Measurements from ENCODE around the gene OR52J3.
"Not testable (repeated sequence)": the region's sequence is repeated elsewhere in the genome, so short reads cannot be mapped to it uniquely, and the experiment has no call there.

Gene OR52J3

DNA sequence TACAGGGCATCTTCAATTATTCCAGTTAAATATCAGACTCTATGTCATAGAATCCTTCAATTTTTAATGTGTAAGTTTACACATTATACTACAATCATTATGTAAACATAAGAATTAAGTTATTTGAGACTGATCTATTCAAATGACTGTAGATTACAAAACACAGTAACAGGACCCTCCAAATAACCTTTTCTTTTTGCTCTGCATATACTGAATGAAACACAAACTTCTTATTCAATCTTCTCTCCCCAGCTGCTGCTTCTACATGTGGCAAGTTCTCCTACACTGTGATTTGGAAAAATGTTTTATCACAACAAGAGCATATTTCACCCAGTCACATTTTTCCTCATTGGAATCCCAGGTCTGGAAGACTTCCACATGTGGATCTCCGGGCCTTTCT is at the start of gene OR52J3:
OR52J3 (plus strand) TSS at position 301 of the 400 bp plus-strand sequence; CDS start at position 301, 0 bp downstream.
- no peak for DNase-seq (ENCODE audit: low read depth in 1 of 2, low spot score in 1 of 2)

- no peak for DNase-seq (ENCODE audit: low read depth in 1 of 2, low spot score in 1 of 2)
Measured at GRCh38 chr11:5004424-5005274, 41.7 kb upstream of the OR52J3 start.

DNA sequence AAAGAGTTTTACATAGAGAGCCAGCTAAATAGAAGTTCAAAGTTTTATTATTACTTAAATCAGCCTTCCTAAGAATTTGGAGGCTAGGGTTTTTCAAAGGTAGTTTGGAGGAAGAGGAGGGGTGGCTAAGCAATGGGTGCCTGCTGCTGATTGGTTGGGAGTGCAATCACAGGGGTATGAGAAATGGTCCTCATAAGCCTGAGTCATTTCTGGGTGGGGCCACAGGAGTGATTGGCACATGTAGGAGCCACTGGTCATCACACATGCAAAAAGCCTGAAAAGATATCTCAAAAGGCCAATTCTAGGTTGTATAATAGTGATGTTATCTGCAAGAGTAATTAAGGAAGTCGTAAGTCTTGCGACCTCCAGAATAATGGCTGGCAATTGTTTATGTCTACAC is 38.8 kb upstream of the OR52J3 start:
- DNase-seq (ENCODE audit: low read depth in 1 of 2, low spot score in 1 of 2) = no peak

DNA sequence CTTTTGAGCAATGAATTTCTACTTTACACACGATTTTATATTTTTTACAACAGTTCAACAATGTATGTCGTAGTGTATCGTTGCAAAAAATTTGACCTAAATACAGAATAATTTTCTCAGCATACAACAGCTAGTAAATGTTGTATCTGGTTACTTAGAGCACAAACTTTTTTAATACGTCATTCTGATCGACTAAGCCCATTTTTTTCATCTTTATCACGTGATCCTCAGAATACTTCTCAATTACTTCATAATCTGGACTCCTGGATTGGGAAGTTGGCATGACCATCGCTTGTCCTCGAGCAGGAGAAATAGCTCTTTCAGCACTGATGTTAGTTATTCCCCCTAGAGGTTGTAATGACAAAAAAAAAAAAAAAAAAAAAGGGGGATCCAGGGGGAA is 35.1 kb upstream of the OR52J3 start:
- no peak for DNase-seq (ENCODE audit: low read depth in 1 of 2, low spot score in 1 of 2)

DNA sequence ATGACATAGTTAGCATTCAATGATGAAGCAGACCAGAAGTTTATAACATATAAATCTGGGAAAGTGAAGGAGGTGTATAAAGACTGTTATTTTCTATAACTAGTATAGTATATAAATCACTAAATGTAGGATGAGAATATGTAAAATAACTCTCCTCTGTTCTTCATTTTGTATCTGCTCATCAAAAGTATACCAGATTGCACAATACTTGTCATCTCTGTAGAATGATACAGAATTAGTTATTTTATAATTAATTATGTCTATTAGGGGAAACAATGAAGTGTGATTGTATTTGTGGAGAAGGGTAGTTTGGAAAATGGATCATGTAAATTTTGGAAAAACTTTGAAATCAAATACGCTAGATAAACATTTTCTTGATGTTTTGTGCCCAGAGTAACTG is 33.3 kb upstream of the OR52J3 start:
- no peak for DNase-seq (ENCODE audit: low read depth in 1 of 2, low spot score in 1 of 2)

- no peak for DNase-seq (ENCODE audit: low read depth in 1 of 2, low spot score in 1 of 2)
Measured at GRCh38 chr11:5021996-5022395, 24.3 kb upstream of the OR52J3 start.

GRCh38 chr11:5036669-5037068 is 9.7 kb upstream of the OR52J3 start:
- DNase-seq (ENCODE audit: low read depth in 1 of 2, low spot score in 1 of 2) = no peak

DNA sequence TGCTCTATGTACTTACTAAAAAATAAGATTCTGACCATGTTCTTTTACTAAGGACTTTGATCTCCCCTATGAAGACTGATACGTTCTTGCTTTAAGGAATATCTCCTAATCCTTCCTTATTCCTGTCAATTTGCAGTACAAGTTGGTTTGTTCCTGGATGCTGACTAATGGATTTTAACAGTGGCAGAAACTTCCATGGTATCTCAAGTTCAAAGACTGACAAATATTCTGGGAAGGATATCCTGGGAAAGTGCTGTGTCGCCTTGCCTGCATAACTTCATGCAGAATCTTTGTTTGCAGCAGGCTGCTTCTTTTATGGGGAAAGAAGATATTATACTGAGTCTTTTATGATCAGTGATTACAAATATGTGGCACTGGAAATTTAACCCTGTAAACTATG is 8.4 kb upstream of the OR52J3 start:
- DNase-seq (ENCODE audit: low read depth in 1 of 2, low spot score in 1 of 2) = no peak

- no peak for DNase-seq (ENCODE audit: low read depth in 1 of 2, low spot score in 1 of 2)
Measured at GRCh38 chr11:5038341-5038740, 8.0 kb upstream of the OR52J3 start.

GRCh38 chr11:5040876-5041275 is 5.5 kb upstream of the OR52J3 start:
- no peak for DNase-seq (ENCODE audit: low read depth in 1 of 2, low spot score in 1 of 2)

DNA sequence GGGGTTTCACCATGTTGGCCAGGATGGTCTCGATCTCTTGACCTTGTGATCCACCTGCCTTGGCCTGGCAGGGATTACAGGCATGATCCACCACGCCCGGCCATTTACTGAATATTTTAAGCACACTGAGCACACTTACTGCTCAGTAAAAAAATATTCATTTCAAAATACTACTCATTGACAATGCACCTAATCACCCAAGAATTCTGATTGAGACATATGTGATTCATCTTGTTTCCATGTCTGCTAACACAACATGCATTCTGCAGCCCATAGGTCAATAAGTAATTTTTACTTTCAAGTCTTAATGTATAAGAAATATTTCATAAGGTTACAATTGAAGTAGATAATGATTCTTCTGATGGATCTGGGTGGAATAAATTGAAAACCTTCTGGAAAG is 4.2 kb upstream of the OR52J3 start:
- no peak for DNase-seq (ENCODE audit: low read depth in 1 of 2, low spot score in 1 of 2)

- no peak for DNase-seq (ENCODE audit: low read depth in 1 of 2, low spot score in 1 of 2)
Measured at GRCh38 chr11:5043380-5043779, 2.9 kb upstream of the OR52J3 start.

DNA sequence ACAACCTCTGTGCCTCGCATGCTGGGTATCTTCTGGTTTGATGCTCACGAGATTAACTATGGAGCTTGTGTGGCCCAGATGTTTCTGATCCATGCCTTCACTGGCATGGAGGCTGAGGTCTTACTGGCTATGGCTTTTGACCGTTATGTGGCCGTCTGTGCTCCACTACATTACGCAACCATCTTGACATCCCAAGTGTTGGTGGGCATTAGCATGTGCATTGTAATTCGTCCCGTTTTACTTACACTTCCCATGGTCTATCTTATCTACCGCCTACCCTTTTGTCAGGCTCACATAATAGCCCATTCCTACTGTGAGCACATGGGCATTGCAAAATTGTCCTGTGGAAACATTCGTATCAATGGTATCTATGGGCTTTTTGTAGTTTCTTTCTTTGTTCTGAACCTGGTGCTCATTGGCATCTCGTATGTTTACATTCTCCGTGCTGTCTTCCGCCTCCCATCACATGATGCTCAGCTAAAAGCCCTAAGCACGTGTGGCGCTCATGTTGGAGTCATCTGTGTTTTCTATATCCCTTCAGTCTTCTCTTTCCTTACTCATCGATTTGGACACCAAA is 516 bp downstream of the OR52J3 start:
- DNase-seq (ENCODE audit: low read depth in 1 of 2, low spot score in 1 of 2) = no peak

DNA sequence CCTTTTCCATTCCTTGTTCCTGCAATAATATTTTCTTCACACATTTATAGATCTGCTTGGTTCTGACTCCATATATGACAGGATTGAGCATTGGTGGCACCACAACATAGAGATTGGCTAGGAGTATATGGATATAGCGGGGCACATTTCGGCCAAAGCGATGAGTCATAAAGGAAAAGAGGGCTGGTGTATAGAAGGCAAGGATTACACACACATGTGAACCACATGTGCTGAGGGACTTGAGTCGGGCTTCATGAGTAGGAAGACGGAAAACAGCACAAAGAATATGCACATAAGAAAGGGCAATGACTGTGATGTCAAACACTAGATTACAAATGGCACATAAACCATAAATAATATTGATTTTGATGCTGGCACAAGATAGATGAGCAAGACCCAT is 12.4 kb downstream of the OR52J3 start:
- DNase-seq (ENCODE audit: low read depth in 1 of 2, low spot score in 1 of 2) = not testable (repeated sequence)

GRCh38 chr11:5059391-5059790 is 13.1 kb downstream of the OR52J3 start, which contains the start of gene OR52E2:
TSS of gene OR52E2 (minus strand) at chr11:5059627. CDS start at chr11:5059627, 0 bp downstream.
- DNase-seq (ENCODE audit: low read depth in 1 of 2, low spot score in 1 of 2) = no peak

GRCh38 chr11:5065027-5065426 is 18.7 kb downstream of the OR52J3 start:
- no peak for DNase-seq (ENCODE audit: low read depth in 1 of 2, low spot score in 1 of 2)

DNA sequence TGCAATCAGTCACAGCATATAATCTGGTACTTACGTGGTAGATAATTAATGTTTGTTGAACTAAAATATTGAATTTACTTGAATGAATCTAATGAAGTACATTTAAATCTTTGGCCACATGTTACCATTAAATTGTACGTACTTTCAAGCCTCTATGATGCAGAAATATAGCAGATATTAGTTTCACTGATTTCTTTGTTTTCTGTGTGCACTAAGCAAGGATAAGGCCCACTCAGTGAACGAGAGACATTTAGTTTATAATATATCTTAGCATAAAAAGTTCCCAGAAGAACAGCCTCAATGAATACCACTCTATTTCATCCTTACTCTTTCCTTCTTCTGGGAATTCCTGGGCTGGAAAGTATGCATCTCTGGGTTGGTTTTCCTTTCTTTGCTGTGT is 22.9 kb downstream of the OR52J3 start, which contains the start of gene OR52E1:
OR52E1 (plus strand) TSS at position 301 of the 400 bp plus-strand sequence.
- no peak for DNase-seq (ENCODE audit: low read depth in 1 of 2, low spot score in 1 of 2)

- no peak for DNase-seq (ENCODE audit: low read depth in 1 of 2, low spot score in 1 of 2)
Measured at GRCh38 chr11:5071799-5072198, 25.5 kb downstream of the OR52J3 start.

DNA sequence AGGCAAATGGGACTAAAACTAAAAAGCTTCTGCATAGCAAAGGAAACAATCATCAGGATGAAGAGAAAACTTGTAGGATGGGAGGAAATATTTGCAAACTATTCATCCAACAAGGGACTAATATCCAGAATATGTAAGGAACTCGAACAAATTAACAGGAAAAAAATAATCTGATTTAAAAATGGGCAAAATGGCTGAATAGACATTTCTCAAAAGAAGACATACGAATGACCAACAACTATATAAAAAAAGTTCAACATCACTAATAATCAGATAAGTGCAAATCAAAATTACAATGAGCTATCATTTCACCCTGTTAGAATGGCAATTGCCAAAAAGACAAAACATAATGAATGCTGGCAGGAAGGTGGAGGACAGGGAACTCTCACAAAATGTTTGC is 35.1 kb downstream of the OR52J3 start:
- no peak for DNase-seq (ENCODE audit: low read depth in 1 of 2, low spot score in 1 of 2)

- DNase-seq (ENCODE audit: low read depth in 1 of 2, low spot score in 1 of 2) = no peak
Measured at GRCh38 chr11:5083602-5084001, 37.3 kb downstream of the OR52J3 start.

DNA sequence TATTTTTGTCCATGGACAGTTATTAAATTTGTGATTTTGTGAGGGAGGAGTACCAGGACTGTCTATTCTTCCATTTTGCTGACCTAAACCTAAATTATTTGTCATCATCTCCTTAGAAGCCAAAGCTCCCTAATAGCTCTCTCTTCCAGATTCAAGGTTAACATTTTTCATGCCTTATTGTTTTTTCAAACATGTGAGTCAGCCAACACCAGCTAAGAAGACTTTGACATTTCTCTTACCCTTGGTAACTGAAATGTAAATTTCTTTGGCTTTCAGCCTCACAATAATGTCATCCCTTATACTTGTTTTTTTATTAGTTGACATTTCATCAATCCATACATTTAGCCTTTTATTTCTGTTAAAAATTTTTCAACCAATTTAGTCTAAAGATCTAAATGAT is 42.2 kb downstream of the OR52J3 start:
- no peak for DNase-seq (ENCODE audit: low read depth in 1 of 2, low spot score in 1 of 2)

- no peak for DNase-seq (ENCODE audit: low read depth in 1 of 2, low spot score in 1 of 2)
Measured at GRCh38 chr11:5090668-5091067, 44.3 kb downstream of the OR52J3 start.
